Measurements from ENCODE around the gene C1orf174.

The C1orf174 gene

DNA sequence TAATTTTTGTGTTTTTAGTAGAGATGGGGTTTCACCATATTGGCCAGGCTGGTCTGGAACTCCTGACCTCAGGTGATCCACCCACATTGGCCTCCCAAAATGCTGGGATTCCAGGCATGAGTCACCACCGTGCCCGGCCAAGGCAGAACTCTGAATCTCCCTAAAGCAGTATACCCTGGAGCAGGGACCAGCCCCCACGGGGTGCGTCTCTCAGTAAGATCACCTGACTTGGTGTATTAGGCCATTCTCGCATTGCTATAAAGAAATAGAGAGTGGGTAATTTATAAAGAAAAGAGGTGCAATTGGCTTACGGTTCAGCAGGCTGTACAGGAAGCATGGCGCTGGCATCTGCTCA, 28.6 kb downstream of the C1orf174 start:
- DNase-seq (ENCODE audit: low read depth in 2 of 2) = no peak

DNA sequence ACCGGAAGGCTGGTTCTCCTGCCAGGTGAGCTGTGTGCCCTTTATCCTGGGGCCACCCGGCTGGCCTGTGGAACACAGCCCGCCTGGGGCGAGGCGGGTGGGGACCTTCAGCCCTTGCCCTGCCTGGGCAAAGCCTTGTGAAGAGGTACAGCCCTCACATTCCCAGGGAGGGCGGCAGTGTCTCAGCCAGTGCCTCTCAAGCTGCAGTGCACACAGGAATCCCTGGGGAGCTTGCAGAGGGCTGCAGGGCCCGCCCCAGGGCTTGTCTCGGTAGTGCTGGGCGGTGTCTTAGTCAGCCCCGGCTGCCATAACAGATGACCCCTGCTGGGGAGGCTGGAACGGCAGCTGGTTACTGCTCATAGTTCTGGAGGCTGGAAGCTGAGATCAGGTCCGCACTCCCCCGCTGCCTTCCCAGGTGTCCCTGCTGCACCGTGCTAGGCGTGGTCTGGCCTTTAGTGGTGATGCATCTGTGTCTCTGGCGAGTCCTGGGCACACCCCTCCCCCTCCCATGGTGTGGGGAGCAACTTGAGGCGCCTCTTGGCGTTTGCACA, 30.2 kb downstream of the C1orf174 start:
- DNase-seq (ENCODE audit: low read depth in 2 of 2) = no peak

DNA sequence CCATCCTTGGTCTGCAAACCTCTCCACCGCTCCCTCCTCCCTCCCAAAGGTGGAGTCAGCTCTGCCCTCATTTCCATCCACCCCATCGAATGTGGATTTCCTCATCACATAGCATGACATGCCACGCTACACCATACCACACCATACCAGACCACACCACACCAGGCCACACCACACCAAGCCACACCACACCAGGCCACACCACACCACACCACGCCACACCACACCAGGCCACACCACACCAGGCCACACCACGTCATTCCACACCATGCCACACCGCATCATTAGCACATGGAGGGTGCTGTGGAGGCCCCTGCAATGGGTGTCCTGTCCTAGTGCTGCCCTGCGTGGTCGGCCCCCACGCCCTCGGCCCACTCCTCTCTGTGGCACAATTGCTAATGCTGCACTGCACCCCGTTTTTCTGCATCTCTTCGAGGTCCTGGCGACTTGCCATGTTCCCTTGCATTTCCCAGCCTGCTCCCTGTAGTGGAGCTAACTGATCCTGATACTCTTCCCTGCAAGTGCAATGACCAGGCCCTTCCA, 31.5 kb downstream of the C1orf174 start:
- no peak for DNase-seq (ENCODE audit: low read depth in 2 of 2)

DNA sequence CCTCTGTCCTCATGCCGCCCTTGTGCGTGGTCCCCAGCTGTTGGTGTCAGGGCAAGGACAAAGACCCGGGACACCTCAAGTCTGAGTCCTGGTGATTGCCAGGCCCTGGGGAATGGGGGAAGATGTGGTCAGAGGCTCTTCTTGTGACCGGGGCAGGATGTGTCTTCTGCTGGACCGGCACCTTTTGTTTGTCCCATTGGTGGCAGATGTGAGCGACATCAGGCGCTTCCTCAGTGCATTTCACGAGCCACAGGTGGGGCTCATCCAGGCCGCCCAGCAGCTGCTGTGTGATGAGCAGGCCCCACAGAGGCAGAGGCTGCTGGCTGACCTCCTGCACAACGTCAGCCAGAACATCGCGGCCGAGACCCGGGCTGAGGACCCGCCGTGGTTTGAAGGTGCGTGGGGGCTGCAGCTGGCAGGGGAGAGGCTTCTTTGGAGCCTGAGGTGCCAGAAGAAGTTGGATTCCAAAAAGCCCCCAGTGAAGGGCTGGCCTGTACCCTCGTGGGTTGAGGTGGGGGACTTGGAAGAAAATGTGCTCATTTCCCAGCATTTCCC, 34.4 kb downstream of the C1orf174 start:
- DNase-seq (ENCODE audit: low read depth in 2 of 2) = no peak

DNA sequence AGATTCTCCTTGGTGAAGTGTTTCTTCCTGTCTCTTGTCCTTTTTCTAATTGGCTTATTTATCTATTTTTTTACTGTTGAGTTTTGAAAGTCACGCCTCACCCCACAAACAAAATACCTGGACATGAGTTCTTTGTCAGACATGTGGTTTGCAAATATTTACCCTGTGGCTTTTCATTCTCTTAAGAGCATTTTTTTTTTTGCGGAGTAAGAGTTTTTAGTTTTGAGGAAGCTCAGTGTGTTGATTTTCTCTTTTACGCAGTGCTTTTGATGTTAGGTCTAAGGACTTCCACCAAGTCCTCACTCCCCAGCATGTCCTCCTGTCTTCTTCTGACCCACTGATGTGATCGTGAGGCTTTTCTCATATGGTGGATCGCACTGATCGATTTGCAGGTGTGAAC, 35.2 kb downstream of the C1orf174 start:
- DNase-seq (ENCODE audit: low read depth in 2 of 2) = no peak

DNA sequence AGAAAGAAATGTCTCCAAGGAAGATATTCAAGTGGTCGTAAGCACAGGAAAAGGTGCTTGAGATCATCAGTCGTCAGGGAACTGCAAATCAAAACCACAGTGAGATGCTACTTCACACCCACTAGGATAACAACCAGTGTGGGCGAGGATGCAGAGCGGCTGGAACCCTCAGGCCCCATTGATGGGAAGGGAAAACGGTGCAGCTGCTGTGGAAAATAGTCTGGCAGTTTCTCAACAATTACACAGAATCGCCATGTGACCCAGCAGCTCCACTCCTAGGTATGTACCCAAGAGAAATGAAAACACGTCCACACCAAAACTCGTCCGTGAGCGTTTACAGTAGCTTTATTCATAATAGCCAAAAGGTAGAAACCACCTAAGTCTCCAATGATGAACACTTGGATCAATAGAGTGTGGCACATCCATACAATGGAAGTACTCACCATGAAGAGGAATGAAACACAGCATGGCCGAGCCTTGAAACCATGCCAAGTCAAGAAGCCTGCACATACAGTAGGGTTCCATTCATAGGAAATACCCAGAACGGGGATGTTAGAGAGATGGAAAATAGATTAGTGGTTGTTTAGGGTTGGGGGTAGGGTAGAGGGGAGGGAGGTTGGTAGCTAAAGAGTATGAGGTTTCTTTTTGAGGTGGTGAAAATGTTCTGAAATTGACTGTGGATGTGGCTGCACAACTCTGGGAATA, 36.7 kb downstream of the C1orf174 start:
- no peak for DNase-seq (ENCODE audit: low read depth in 2 of 2)

DNA sequence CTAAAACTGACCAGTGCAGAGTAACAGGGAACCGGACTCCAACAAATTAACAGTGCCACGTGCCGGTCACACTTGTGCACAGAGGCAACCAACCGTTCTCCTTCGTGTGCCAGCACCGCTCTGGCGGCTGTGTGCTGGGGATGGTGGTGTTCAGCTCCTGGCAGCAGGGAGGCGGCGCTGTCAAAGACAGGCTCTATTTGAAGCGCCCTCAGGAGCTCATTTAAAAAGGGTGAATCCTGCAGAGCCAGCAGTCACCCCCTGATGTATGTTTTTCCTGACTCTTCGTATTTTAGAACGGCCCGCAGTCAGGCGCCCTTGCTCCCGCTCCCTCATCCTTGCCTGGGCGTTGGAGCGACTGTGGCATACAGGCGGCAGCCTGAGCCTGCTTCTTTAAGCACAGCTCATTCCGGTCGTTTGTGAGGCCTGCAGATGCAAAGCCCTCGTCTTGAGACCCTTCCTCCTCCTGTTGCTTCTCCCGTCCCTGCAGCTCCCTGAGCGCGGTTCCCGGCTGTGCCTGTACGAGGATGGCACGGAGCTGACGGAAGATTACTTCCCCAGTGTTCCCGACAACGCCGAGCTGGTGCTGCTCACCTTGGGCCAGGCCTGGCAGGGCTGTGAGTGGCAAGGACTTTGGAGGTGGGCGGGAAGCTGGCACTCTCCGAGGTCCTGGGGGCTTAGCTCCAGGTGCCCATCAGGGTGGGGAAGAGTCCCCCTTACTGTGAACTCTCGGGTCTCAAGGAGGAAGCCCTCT, 41.7 kb downstream of the C1orf174 start:
- no peak for DNase-seq (ENCODE audit: low read depth in 2 of 2)

DNA sequence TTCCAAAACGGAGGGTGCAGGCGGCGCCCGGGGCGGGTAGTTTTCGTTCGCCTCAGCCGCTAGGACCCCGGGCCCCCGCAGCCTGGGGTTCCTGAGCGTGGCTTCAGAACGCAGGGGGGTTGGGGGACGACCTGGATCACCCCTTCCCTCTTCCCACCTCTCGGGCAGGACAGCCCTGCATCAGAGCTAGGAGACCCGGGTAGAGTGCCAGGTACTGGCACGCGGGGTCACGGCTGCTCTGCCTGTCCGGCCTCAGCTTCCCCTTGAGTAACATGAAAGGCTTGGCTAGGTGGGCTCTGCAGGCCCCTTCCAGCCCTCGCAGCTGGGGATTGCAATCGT, 42.3 kb downstream of the C1orf174 start:
- DNase-seq (ENCODE audit: low read depth in 2 of 2) = no peak

DNA sequence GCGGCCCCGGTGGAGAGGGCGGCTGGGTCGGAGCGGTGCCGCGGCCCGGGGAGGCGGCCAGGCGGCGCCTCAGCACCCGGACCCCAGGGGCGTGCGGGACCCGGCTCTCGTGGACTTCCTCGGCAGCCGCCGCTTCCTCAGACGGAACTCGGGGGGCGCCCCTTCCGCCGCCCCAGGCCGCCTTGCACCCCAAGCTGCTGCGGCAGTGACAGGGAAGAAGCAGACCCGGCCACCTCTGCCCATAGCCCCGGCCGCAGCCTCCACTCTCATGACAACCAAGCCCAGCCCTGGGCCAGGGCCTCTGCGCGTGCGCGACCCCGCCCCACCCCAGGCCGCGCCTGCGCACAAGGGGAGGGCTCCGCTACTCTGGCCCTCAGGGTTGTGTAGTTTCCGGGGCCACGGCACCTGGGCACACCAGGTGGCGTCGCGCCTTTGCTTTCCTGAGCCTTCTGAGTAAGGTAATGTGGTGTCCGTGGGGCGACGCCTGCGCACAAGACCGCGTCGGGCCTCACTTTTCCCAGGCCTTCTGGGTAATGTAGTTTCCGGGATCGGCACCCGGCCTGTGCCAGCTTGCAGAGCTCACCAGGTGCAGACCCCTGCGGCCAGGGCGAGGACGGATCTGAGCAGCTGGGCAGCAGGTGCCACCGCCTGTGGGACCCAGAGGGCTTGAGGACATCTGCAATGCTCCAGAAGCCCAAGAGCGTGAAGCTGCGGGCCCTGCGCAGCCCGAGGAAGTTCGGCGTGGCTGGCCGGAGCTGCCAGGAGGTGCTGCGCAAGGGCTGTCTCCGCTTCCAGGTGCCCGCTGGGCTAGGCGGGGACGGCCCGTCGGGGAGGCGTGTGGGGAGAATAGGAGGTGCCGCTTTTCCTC, 42.9 kb downstream of the C1orf174 start, which contains the start of the genes CEP104 and DFFB:
TSS of gene CEP104 (minus strand) at position 289 of the 868 bp plus-strand sequence. CDS start 4,804 bp downstream, outside the sequence.
TSS of gene DFFB (plus strand) at position 554 of the 868 bp plus-strand sequence. CDS start at position 682, 128 bp downstream.
- peak; percentile 91 to 92 for DNase-seq (ENCODE audit: low read depth in 2 of 2)

DNA sequence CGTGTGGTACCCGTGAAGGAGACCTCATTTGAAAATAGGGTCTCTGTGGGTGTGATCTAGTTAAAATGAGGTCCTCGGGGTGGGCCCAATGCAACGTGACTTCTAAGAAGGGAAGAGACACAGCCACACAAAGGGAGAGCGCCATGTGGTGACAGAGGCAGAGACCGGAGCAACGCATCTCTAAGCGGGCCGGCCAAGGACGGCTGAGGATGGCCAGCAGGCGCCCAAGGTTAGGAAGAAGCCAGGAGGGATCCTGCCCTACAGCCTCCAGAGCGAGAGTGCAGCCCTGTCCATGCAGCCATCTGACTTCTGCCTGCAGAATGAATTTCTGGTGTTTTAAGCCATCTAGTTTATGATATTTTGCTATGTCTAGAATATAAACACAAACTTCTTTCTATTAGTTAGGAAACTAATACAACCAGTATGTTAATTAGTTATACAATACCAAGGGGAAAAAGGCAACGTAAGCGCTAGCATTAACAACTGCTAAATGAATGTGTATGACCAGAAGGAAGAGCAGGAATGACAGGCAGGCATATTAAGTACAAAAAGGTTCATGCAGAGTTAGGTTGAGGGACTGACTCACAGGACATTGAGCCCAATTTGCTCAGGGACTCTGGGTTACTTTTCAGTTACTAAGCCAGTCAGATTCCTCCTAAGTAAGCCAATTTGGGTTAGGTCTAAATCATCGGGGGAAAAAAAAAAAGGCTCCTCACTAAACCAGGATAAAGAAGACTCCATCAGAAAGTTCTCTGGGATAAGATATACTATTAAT, 47.2 kb downstream of the C1orf174 start:
- no peak for DNase-seq (ENCODE audit: low read depth in 2 of 2)

DNA sequence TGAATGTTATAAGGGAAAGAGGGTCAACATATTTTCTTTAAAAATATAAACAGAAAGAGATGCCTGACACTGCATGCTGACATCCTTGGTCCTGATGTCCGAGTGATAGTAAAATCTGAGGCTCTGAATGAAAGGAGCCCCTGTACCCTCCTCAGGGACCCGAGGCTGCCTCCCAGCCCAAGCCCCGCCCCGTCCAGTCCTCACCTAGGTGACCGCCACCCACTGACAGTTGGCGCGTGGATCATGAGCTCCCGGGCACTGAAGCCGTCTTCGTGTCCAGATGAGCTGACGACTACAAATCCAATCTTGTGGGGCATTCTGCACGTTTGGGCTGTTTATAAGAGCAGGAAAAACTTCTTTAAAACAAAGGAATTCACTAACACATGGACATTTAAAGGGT, 48.0 kb downstream of the C1orf174 start:
- DNase-seq (ENCODE audit: low read depth in 2 of 2) = no peak

DNA sequence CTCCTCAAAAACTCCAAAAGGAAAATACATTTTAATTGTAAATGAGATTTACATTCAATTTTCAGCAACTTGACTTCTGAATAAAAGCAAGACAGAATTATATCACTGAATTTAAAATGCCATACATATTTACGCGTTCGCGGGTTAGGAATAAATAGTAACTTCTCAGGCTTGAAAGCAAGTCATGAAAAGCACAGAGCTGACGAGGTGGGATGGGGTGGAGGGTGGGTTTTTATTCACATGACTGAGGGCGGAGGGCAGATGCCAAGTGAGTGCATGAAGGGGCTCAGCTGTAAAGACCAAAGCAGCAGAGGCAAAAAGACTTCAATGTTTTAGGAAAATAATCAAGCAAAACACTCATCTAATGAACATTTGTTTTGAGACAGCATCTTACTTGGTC, 48.8 kb downstream of the C1orf174 start:
- DNase-seq (ENCODE audit: low read depth in 2 of 2) = no peak

DNA sequence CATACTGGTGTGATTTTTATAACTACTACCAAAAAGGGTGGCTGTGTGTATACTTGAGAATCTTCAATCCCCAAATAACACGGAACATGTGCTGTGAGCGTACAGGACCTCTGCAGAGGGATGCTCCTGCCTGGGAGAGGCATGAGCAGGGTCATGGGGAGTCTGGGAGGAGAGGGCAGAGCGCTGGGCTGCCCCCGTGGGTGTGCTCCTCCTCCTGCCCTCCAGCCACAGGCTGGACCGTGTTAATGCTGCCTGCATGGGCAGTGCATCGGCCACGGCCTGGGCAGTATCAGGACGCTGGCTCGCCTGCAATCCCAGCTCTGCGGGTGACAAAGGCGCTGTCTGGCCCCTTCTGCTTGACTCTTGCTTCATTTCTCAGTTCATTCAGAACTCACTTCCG, 49.2 kb downstream of the C1orf174 start:
- no peak for DNase-seq (ENCODE audit: low read depth in 2 of 2)

DNA sequence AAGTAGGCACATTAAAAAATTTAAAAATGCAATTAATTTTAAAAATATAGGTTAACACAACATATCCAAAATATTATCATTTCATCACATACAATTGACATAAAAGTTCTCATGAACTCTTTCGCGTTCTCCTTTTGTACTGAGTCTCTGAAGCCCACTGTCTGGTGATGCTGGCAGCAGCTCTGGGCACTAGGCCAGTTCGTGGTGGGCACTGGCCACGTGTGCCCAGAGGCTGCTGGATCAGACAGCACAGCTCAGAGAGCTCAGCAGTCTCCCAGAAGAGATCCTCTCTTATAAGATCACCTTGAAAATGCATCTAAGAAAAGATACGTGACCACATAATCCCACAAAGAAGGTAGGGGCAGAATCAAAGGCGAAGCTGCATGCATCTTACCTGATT, 53.0 kb downstream of the C1orf174 start:
- DNase-seq (ENCODE audit: low read depth in 2 of 2) = no peak

DNA sequence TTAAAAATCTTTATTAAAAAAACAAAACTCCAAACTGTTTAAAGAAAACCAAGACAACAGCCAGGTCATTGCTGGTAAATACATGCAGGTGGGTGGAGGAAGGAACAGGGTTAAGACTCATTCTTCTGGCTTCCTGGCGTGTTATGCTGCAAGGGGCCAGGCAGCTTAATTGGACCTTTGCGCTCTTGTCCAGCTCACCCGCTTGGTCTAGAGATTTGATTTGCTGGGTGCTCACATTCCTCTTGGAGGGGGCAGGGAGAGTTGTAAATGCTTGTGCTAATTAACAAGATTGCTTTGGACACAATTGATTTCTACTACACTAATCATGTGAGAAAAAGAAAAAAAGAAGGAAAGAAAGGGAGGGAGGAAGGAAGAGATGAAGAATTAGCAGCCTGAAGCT, 53.5 kb downstream of the C1orf174 start:
- no peak for DNase-seq (ENCODE audit: low read depth in 2 of 2)

DNA sequence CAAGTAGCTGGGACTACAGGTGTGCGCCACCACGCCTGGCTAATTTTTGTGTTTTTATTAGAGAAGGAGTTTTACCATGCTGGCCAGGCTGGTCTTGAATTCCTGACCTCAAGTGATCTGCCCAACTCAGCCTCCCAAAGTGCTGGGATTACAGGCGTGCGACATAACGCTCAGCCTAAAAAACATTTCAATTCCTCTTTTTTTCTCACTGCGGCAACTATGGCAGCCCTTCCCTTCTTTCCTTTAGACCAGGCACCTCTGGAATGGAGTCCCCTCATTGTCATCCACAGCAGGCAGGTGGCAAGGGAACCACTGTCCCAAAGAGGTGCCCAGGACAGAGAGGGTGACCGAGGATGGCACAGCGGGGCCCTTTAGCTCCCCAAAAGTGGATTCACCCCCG, 57.2 kb downstream of the C1orf174 start:
- DNase-seq (ENCODE audit: low read depth in 2 of 2) = no peak

DNA sequence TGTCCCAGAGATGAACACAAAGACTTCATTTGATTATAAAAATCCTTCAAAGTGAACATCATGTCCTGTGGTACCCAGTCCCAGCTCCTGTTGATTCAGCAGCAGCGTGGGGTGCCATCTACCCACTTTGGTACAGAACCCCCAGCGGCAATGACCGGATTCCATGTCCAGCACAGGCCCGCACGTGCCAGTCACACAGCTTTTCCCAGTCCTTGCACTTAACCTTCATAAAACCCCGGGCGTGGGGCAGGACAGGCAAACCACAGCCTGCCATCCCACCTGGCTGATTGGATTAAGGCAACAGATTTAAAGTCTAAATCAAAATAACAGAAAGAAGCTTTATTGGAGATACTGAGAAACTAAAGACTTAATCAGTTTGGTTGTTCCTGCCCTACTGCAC, 58.6 kb downstream of the C1orf174 start:
- no peak for DNase-seq (ENCODE audit: low read depth in 2 of 2)

All from stimulated activated CD8-positive, alpha-beta memory T cell treated with anti-CD3 and anti-CD28 coated beads, Interleukin-2, amount 100 ng/mL, for 48 hours (primary cell).